A549 (cell line): Measurements from ENCODE around the gene CDK11B. TPM values are rescaled to one million over a fixed set of nuclear protein-coding genes. Genes with fewer than 3 reads are reported as not detected.
"Not testable (repeated sequence)": the region's sequence is repeated elsewhere in the genome, so short reads cannot be mapped to it uniquely, and the experiment has no call there.

Source experiments
- ATAC-seq, 2 experiments: fragments of 200-7000 bp in 1 of 2; fragments of >200 bp in 1 of 2; cut with Nextera tagmentation in 1 of 2; cut with Tn5 transposase in 1 of 2; 3 replicates each; pipeline versions ENCODE4 v1.8.0 to v1.9.1; 2018 to 2020; ENCODE audit warnings: mild to moderate bottlenecking in 1 of 2, moderate library complexity in 1 of 2
- CTCF ChIA-PET: fragments of 300-600 bp; sonication (Branson Sonifier 250); formaldehyde crosslinking; extraction: SDS; loops from one replicate; lab custom pipeline; 2021; ENCODE audit warnings: antibody characterized with exemption, inconsistent platforms; lab: Yijun Ruan, JAX
- POLR2A ChIA-PET: fragments of 350-600 bp; formaldehyde crosslinking; extraction: SDS; loops from one replicate; lab custom pipeline; 2021; ENCODE audit warnings: antibody characterized with exemption, inconsistent platforms; lab: Yijun Ruan, JAX
- DNase-seq, 2 experiments: peaks; one replicate each; pipeline versions ENCODE4 v3.0.0 to v3.0.0-alpha.2; 2011 to 2016; ENCODE audit warnings: low read depth in 1 of 2, low spot score in 1 of 2
- FAIRE-seq: peaks from 2 replicates; lab custom pipeline; 2011; peaks lifted over from hg19 to GRCh38; lab: Jason Lieb, UNC
- H3K27ac ChIP-seq, 2 experiments: fragments of >200 bp; sonication (Bioruptor Twin); formaldehyde crosslinking; 3 replicates each; pipeline ENCODE4 v1.5.1; 2016 to 2017
- H3K4me1 ChIP-seq: fragments of >200 bp; sonication (Bioruptor Twin); formaldehyde crosslinking; 3 replicates; pipeline ENCODE4 v1.6.1; 2016
- H3K4me2 ChIP-seq: fragments of >200 bp; sonication (Bioruptor Twin); formaldehyde crosslinking; 3 replicates; pipeline ENCODE4 v1.6.1; 2016
- H3K4me3 ChIP-seq: fragments of >200 bp; sonication (Bioruptor Twin); formaldehyde crosslinking; 3 replicates; pipeline ENCODE4 v1.5.1; 2016
- H3K9me3 ChIP-seq: fragments of >200 bp; sonication (Bioruptor Twin); formaldehyde crosslinking; 3 replicates; pipeline ENCODE4 v1.6.1; 2016
- CHD4 ChIP-seq: fragments of 200-600 bp; sonication (generic); IDR thresholded peaks from 2 replicates; pipeline ENCODE4 v1.6.1; 2016; ENCODE audit warnings: antibody characterized with exemption, mild to moderate bottlenecking, borderline replicate concordance
- ESRRA ChIP-seq: fragments of 150-350 bp; IDR thresholded peaks from 2 replicates; pipeline ENCODE4 v1.6.1; 2014; ENCODE audit warnings: mild to moderate bottlenecking, low read length, borderline replicate concordance
- FOSB ChIP-seq: fragments of 250-450 bp; sonication (Bioruptor Pico); IDR thresholded peaks from 2 replicates; pipeline ENCODE4 v1.5.0; 2020; ENCODE audit warnings: mild to moderate bottlenecking, moderate library complexity
- FOSL2 ChIP-seq, 2 experiments: fragments of 450-650 bp in 1 of 2; fragments of >200 bp in 1 of 2; sonication (Bioruptor Twin) in 1 of 2; formaldehyde crosslinking; IDR thresholded peaks; 2 replicates each; pipeline versions ENCODE4 v1.5.0 to v1.6.1; 2016 to 2020; ENCODE audit warnings: mild to moderate bottlenecking in 1 of 2, moderate library complexity in 1 of 2
- FOXS1 ChIP-seq: fragments of 250-450 bp; sonication (Bioruptor Pico); IDR thresholded peaks from 2 replicates; pipeline ENCODE4 v1.5.0; 2020; ENCODE audit warnings: mild to moderate bottlenecking, moderate library complexity
- GATA3 ChIP-seq: IDR thresholded peaks from 2 replicates; pipeline ENCODE4 v1.6.1; 2012; ENCODE audit warnings: borderline replicate concordance
- HOXB13 ChIP-seq: fragments of 250-450 bp; sonication (Bioruptor Pico); IDR thresholded peaks from 2 replicates; pipeline ENCODE4 v1.5.0; 2020; ENCODE audit warnings: low read depth, mild to moderate bottlenecking, moderate library complexity
- HOXB5 ChIP-seq: fragments of 250-450 bp; sonication (Bioruptor Pico); IDR thresholded peaks from 2 replicates; pipeline ENCODE4 v1.5.0; 2020; ENCODE audit warnings: mild to moderate bottlenecking, moderate library complexity
- JUN ChIP-seq, 2 experiments: fragments of >200 bp; sonication (Bioruptor Twin); formaldehyde crosslinking; IDR thresholded peaks; 2 replicates in 1 of 2; 3 replicates in 1 of 2; pipeline ENCODE4 v1.6.1; 2016 to 2017
- POLR2A ChIP-seq: IDR thresholded peaks from 2 replicates; pipeline ENCODE4 v1.6.1; 2012; ENCODE audit warnings: mild to moderate bottlenecking, low read length
- RCOR1 ChIP-seq: fragments of 150-350 bp; IDR thresholded peaks from 2 replicates; pipeline ENCODE4 v1.6.1; 2014; ENCODE audit warnings: antibody characterized with exemption, low read length, low read depth
- RNF2 ChIP-seq: fragments of 200-600 bp; sonication (generic); IDR thresholded peaks from 2 replicates; pipeline ENCODE4 v1.6.1; 2016; ENCODE audit warnings: low read depth, mild to moderate bottlenecking, antibody characterized with exemption, moderate library complexity, borderline replicate concordance
- ZC3H11A ChIP-seq: fragments of 450-650 bp; IDR thresholded peaks from 2 replicates; pipeline ENCODE4 v1.6.1; 2014; ENCODE audit warnings: antibody characterized with exemption, mild to moderate bottlenecking
- ZFP36 ChIP-seq: fragments of 450-650 bp; IDR thresholded peaks from 2 replicates; pipeline ENCODE4 v1.6.1; 2014; ENCODE audit warnings: borderline replicate concordance; ENCODE audit not compliant: partially characterized antibody
- WGBS: methylation state at CpG from one replicate; pipeline ENCODE4 v1.1.6; 2017; ENCODE audit errors: missing lambda C conversion rate; 5-methylcytosine and 5-hydroxymethylcytosine counted together
- polyA plus RNA-seq, 4 experiments: library from polyadenylated mRNA; depleted of rRNA in 3 of 4; stranded (reverse); fragments of >200 nt; fragmentation: RNase III in 1 of 4; extraction: RNeasy Plus Mini Kit Qiagen cat#74134 plus additional on column Dnase treatment in 1 of 4; gene quantifications; 2 replicates in 3 of 4; 3 replicates in 1 of 4; pipeline ENCODE4 v1.2.3, GENCODE V29; 2011 to 2017
- TF ChIP-seq, protein P1 (sequence below): IDR thresholded peaks from 2 replicates; pipeline ENCODE4 v1.6.1; 2012
- TF ChIP-seq, protein P2 (sequence below): fragments of >200 bp; sonication (Bioruptor Twin); formaldehyde crosslinking; IDR thresholded peaks from 3 replicates; pipeline ENCODE4 v1.6.1; 2016
- TF ChIP-seq, protein P3 (sequence below): fragments of 250-450 bp; sonication (Bioruptor Pico); IDR thresholded peaks from 2 replicates; pipeline ENCODE4 v1.5.0; 2021; ENCODE audit warnings: mild to moderate bottlenecking, moderate library complexity, borderline replicate concordance
- TF ChIP-seq, protein P4 (sequence below): fragments of >200 bp; sonication (Bioruptor Twin); formaldehyde crosslinking; IDR thresholded peaks from 2 replicates; pipeline ENCODE4 v1.6.1; 2016
- TF ChIP-seq, protein P5 (sequence below): fragments of 200-600 bp; sonication (generic); IDR thresholded peaks from 2 replicates; pipeline ENCODE4 v1.6.1; 2016; ENCODE audit warnings: antibody characterized with exemption, mild to moderate bottlenecking, moderate library complexity
- TF ChIP-seq, protein P6 (sequence below): fragments of >200 bp; sonication (Bioruptor Twin); formaldehyde crosslinking; IDR thresholded peaks from 3 replicates; pipeline ENCODE4 v1.5.1; 2016

Gene CDK11B
- polyA plus RNA-seq, 2 of the 4 experiments (the other 2 are of a cell fraction): 7.6 to 33.8 TPM

DNA sequence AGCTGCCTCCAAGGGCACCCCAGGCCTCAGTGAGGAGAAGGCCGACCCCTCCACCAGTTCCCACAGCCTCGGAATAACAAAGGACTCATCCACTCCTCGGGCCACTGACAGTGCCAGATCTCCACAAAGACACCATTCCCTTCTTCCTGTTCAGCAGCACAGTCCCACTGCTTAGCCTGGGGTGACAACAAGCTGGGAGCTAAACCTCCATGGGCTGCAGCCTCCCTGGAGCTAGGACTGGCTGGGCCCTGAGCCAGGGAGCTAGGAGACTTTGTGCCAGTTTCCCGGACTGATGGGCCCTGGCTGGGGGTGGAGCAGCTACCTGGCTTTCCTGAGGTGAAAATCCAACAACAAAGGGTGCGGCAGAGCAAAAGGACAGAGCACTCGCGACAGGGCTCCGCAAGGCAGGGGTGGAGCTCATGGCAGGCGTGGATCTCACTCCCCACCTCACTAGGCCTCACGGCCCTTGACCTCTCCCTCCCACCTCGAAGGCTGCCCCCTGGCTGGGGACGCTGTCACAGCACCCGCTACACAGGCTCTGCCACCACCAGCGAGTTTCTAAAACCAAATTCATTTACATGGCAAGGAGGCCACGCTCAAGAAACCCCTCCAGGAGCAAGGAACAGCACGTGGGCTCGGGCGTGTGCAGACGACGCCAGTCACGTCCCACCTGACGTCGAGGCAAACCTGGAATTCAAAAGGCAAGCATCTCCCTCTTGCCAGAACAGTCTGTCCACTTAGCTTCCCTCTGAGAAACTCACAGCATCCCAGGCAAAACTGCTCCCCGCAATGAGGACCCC lies 20.0 kb upstream of the CDK11B start (continued):
- TF ChIP-seq, protein P1, sequence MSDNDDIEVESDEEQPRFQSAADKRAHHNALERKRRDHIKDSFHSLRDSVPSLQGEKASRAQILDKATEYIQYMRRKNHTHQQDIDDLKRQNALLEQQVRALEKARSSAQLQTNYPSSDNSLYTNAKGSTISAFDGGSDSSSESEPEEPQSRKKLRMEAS: no peak
- TF ChIP-seq POLR2A (no peak), ESRRA (no peak), CHD4 (no peak), JUN (IDR thresholded peaks at IDR 0.05) (no peak)

DNA sequence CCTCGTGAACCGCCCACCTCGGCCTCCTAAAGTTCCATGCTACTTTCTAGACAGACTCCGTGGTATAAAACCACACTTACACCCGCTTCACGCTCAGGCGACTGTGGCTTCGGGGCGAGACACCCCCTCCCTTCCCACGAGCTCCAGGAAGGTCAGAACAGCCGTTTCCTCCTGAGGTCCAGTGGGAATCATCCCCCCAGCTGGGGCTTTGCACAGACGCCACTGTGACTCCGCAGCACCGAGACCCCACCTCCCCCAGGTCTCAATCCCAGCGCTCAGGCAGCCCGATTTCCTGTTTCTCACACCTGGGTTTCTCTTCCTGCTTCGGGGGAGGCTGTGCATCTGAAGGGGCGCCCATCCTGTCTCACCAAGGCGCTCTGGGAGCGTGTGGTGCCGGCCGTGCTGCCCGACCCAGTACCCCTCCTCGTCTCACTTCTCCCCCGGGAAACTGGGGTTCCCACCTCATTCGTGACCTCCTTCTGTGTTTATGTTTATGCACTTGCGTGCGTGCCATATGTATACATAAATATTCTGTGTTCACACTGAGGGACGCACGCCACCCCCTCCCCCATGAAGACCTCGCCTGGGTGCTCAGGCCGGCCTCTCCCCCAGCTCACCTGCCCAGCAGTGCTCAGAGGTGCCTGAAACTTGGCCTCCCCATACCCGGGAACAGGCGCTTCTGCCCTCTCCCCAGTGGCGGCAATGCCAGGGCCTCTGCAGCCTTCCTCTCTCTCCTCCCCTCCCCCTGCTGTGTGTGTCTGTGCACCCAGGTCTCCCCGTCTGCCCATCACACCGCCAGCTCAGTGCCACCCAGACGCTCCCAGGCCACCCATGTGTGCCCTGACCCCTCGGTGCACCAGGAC lies 19.1 kb upstream of the CDK11B start:
- 96% methylated on average over 37 of the region's 39 CpGs for WGBS
- FAIRE-seq: no peak
- POLR2A ChIA-PET: no interaction called here

DNA sequence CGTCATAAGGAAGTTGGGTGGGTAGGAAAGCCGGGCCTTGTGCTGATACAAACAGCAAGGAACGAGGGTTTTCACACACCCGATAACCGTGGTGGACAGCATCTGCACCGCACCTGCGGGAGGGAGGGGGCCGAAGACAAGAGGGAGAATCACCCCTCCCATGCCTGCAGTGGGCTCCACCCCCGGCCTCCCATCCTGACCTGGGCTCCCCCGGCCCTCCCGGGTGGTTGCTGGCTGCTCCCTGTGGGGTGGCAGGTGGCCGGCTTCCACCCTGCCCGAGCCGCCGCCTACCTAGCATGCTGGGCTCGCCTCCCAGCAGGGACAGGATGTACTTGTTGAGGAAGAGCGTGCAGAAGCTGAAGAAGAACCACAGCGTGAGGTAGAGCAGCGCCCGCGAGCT lies 17.3 kb upstream of the CDK11B start:
- FAIRE-seq, H3K9me3 ChIP-seq, H3K4me1 ChIP-seq, DNase-seq, CTCF ChIA-PET, POLR2A ChIA-PET, H3K4me3 ChIP-seq, H3K4me2 ChIP-seq, H3K27ac ChIP-seq, ATAC-seq: not testable (repeated sequence)
- 90% methylated on average over 2 of the region's 21 CpGs for WGBS

More for the DNA sequence above, 19.1 kb upstream of the CDK11B start:
- H3K4me3 ChIP-seq: no peak overlapping the region
- peaks cover 7% of the 10 kb centered on the region; the same call in 1 of the 3 replicates for H3K4me1 ChIP-seq
- no peaks in the 10 kb centered on the region for H3K9me3 ChIP-seq
- H3K27ac ChIP-seq: peak overlapping the region in 1 of 2 experiments; percentile 56; a peak in 2 of 6 replicates
- TF ChIP-seq, protein P2, sequence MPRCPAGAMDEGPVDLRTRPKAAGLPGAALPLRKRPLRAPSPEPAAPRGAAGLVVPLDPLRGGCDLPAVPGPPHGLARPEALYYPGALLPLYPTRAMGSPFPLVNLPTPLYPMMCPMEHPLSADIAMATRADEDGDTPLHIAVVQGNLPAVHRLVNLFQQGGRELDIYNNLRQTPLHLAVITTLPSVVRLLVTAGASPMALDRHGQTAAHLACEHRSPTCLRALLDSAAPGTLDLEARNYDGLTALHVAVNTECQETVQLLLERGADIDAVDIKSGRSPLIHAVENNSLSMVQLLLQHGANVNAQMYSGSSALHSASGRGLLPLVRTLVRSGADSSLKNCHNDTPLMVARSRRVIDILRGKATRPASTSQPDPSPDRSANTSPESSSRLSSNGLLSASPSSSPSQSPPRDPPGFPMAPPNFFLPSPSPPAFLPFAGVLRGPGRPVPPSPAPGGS: no peak
- TF ChIP-seq ZFP36 (no peak), FOSL2 (IDR thresholded peaks at IDR 0.05) (no peak), FOSL2 (CRISPR knock-in tag; IDR thresholded peaks at IDR 0.05) (no peak), HOXB13 (CRISPR knock-in tag) (no peak), ZC3H11A (no peak), HOXB5 (CRISPR knock-in tag) (no peak), RCOR1 (no peak), FOSB (CRISPR knock-in tag) (no peak), FOXS1 (no peak), GATA3 (no peak), RNF2 (no peak)
- TF ChIP-seq, protein P3, sequence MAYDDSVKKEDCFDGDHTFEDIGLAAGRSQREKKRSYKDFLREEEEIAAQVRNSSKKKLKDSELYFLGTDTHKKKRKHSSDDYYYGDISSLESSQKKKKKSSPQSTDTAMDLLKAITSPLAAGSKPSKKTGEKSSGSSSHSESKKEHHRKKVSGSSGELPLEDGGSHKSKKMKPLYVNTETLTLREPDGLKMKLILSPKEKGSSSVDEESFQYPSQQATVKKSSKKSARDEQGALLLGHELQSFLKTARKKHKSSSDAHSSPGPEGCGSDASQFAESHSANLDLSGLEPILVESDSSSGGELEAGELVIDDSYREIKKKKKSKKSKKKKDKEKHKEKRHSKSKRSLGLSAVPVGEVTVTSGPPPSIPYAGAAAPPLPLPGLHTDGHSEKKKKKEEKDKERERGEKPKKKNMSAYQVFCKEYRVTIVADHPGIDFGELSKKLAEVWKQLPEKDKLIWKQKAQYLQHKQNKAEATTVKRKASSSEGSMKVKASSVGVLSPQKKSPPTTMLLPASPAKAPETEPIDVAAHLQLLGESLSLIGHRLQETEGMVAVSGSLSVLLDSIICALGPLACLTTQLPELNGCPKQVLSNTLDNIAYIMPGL: no peak
- TF ChIP-seq, protein P4, sequence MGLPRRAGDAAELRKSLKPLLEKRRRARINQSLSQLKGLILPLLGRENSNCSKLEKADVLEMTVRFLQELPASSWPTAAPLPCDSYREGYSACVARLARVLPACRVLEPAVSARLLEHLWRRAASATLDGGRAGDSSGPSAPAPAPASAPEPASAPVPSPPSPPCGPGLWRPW: no peak
- TF ChIP-seq, protein P5, sequence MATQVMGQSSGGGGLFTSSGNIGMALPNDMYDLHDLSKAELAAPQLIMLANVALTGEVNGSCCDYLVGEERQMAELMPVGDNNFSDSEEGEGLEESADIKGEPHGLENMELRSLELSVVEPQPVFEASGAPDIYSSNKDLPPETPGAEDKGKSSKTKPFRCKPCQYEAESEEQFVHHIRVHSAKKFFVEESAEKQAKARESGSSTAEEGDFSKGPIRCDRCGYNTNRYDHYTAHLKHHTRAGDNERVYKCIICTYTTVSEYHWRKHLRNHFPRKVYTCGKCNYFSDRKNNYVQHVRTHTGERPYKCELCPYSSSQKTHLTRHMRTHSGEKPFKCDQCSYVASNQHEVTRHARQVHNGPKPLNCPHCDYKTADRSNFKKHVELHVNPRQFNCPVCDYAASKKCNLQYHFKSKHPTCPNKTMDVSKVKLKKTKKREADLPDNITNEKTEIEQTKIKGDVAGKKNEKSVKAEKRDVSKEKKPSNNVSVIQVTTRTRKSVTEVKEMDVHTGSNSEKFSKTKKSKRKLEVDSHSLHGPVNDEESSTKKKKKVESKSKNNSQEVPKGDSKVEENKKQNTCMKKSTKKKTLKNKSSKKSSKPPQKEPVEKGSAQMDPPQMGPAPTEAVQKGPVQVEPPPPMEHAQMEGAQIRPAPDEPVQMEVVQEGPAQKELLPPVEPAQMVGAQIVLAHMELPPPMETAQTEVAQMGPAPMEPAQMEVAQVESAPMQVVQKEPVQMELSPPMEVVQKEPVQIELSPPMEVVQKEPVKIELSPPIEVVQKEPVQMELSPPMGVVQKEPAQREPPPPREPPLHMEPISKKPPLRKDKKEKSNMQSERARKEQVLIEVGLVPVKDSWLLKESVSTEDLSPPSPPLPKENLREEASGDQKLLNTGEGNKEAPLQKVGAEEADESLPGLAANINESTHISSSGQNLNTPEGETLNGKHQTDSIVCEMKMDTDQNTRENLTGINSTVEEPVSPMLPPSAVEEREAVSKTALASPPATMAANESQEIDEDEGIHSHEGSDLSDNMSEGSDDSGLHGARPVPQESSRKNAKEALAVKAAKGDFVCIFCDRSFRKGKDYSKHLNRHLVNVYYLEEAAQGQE: no peak
- TF ChIP-seq, protein P6, sequence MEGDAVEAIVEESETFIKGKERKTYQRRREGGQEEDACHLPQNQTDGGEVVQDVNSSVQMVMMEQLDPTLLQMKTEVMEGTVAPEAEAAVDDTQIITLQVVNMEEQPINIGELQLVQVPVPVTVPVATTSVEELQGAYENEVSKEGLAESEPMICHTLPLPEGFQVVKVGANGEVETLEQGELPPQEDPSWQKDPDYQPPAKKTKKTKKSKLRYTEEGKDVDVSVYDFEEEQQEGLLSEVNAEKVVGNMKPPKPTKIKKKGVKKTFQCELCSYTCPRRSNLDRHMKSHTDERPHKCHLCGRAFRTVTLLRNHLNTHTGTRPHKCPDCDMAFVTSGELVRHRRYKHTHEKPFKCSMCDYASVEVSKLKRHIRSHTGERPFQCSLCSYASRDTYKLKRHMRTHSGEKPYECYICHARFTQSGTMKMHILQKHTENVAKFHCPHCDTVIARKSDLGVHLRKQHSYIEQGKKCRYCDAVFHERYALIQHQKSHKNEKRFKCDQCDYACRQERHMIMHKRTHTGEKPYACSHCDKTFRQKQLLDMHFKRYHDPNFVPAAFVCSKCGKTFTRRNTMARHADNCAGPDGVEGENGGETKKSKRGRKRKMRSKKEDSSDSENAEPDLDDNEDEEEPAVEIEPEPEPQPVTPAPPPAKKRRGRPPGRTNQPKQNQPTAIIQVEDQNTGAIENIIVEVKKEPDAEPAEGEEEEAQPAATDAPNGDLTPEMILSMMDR: no peak
- ATAC-seq: no peak; a peak in 1 of 6 replicates
- no peak for DNase-seq
- H3K4me2 ChIP-seq: no peak overlapping the region
- CTCF ChIA-PET: interaction anchor here (0.5 to 1.5 kb wide), 3 partner anchors 12 to 234 kb away, joined by 4 to 5 read pairs (median 4); partner anchors contain the start of gene CDK11A

DNA sequence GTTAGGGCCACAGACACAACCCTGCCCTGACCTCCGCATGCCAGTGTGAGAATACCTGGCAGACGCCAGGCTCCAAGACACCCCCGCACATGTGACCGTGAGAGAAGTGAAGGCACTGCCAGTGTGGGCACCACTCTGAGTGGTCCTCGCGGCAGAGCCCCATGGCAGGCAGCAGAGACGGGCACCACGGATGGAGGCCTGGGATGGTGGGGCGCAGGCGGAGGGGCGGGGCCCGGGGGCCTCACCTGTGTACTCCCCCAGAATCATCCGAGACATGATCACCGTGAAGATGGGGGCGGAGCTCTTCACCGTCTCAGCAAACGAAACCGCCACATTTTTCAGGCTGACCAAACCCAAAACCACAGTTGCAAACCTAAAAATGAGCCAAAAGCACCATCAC lies 16.4 kb upstream of the CDK11B start:
- H3K4me1 ChIP-seq, CTCF ChIA-PET, H3K4me2 ChIP-seq, POLR2A ChIA-PET, H3K9me3 ChIP-seq, ATAC-seq, DNase-seq, FAIRE-seq, H3K27ac ChIP-seq, H3K4me3 ChIP-seq: not testable (repeated sequence)
- 95% methylated on average over 7 of the region's 18 CpGs for WGBS
